ENCODE measurements around the gene B3GALT6. TPM values are rescaled to one million over a fixed set of nuclear protein-coding genes. Genes with fewer than 3 reads are reported as not detected.
"Not testable (repeated sequence)": the region's sequence is repeated elsewhere in the genome, so short reads cannot be mapped to it uniquely, and the experiment has no call there.

Gene B3GALT6
- 27.3 and 37.6 TPM in 2 replicates for total RNA-seq (2014; rRNA removed; shearing (Covaris generic))
- 26.7 and 29.9 TPM in 2 replicates for polyA plus RNA-seq (2015; cell fraction: cytosol; rRNA removed)
- 13.7 and 16.3 TPM in 2 replicates for polyA plus RNA-seq (2015; cell fraction: nucleus; rRNA removed)

- no peak for DNase-seq (ENCODE audit: low read depth)
Observed at GRCh38 chr1:1232208-1232795, at the start of gene B3GALT6. TSS of gene B3GALT6 (plus strand) at chr1:1232237. CDS start at chr1:1232279, 42 bp downstream.

- DNase-seq (ENCODE audit: low read depth), result no peak
Observed at GRCh38 chr1:1182491-1183220, 49.4 kb upstream of the B3GALT6 start.

- DNase-seq (ENCODE audit: low read depth), result no peak
Observed at GRCh38 chr1:1183221-1183747, 48.8 kb upstream of the B3GALT6 start.

GRCh38 chr1:1183833-1184775, 47.9 kb upstream of the B3GALT6 start:
- DNase-seq (ENCODE audit: low read depth), result no peak

DNA sequence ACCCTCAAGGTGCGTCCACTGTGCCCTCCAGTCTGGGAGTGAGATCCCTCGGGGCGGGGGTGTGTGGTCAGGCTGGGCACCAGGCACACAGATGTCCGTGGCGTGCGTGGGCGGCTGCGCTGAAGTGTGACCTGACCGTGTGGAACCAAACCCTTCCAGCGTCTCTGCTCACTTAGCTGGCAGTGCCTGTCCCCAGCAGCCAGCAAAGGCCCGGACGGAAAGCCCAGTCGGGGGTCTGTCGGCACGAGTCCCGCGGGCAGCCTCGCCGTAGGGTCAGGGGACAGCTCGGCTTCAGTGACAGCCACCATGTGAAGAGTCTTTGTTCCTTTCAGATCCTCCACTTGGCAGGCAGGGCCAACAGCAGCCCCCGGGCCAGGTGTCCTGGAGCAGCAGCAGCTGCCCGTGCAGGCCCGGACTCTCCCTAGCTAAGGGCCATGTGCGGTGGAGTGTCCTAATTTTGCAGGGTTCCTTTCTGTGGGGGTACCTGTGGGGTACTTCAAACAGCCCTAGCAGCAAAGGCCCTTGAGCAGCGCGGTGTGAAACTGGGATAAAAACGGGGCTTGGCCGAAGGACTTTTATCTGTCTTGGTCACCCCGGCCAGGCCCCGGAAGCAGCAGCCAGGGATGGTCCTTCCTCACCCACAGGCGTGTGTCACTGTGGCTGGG, 46.8 kb upstream of the B3GALT6 start:
- no peak for DNase-seq (ENCODE audit: low read depth)

- DNase-seq (ENCODE audit: low read depth), result no peak
Observed at GRCh38 chr1:1187938-1188337, 44.1 kb upstream of the B3GALT6 start.

- no peak for DNase-seq (ENCODE audit: low read depth)
Observed at GRCh38 chr1:1189111-1189510, 42.9 kb upstream of the B3GALT6 start.

GRCh38 chr1:1191734-1192133, 40.3 kb upstream of the B3GALT6 start:
- no peak for DNase-seq (ENCODE audit: low read depth)

DNA sequence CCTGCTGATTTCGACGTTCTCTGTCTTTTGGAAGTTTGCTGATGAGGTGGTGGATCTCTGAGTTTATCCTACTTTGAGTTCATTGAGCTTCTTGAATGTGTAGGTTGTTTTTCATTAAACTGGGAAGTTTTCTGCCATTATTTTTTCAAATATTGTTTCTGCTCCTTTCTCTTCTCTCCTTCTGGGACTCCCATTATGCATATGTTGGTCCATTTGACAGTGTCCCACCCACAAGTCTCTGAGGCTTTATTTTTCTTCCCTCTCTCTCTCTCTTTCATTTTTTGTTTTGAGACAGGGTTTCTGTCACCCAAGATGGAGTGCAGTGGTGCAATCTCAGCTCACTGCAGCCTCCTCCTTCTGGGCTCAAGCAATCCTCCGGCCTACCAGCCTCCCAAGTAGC, 37.3 kb upstream of the B3GALT6 start:
- DNase-seq (ENCODE audit: low read depth), result no peak

DNA sequence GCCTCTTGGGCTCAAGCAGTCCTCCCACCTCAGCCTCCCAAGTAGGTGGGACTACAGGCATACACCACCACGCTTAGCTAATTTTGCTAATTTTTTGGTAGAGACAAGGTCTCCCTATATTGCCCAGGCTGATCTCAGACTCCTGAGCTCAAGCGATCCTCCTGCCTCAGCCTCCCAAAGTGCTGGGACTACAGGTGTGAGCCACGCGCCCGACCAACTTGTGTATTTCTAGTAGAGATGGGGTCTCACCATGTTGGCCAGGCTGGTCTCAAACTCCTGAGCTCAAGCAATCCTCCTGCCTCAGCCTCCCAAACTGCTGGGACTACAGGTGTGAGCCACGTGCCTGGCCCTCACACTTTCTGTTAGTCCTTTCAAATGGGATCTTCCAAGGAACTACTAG, 36.3 kb upstream of the B3GALT6 start:
- DNase-seq (ENCODE audit: low read depth), result not testable (repeated sequence)

DNA sequence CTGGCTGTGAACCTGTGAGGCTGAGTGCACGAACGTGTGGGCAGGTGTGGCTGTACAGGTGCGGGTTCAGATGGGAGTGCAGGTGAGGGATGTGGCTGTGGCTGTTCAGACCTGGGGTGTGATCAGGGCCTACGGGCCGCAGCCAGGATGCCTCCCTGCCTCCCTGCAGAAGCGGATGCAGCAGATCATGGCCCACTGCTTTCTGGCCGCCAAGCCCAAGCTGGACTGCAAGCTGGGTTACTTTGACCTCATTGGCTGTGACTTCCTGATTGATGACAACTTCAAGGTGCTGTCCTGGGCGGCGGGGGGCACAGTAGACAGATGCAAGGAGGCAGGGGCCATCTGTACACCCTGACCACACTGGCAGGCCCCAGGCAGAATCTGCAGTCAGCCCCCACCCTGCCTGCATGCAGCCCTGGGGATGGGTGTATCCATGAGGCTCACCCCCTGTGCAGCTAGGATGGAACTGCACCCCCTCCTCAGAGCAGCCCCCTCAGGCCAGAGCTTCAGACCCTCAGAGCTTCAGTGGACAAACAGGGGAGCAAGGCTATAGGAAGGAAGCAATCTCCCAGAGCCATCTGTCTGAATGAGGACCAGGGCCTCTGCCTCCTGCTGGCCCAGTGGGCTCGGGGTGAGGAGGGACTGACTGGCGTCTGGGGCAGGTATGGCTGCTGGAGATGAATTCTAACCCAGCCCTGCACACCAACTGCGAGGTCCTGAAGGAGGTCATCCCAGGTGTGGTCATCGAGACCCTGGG, 35.4 kb upstream of the B3GALT6 start:
- no peak for DNase-seq (ENCODE audit: low read depth)

GRCh38 chr1:1197188-1197500, 34.9 kb upstream of the B3GALT6 start:
- DNase-seq (ENCODE audit: low read depth), result no peak

DNA sequence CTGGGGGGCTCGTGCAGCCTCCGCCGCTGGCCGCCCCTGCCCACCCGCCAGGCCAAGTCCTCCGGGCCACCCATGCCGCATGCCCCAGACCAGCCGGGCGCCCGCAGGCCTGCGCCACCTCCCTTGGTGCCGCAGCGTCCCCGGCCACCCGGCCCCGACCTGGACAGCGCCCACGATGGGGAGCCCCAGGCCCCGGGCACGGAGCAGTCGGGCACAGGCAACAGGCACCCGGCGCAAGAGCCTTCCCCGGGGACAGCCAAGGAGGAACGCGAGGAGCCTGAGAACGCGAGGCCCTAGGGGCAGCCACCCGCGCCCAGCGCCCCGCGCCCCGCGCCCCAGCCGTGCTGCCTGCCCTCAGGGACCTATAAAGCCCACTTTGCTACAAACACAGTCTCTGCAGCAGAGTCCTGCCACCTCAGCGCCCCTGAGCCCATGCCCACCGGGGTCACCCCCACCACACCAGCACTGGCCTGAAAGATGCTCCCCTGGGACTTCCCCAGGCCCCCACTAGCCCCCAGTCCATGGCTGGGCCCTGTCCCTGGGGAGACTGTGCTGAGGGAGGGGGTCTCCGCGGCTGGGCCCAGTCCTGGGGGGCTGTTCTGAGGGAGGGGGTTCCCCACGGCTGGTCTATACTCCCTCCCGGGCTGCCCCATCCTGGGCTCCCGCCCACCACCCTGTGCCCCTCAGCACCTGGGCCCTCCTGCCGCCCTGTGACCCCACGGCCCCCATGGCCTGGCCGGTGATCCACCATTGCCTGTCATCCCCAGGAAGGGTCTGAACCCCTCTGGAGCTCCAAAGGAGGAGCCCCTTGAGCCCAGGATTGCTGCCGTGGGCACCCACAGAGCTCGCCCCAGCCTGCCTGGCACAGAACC, 34.2 kb upstream of the B3GALT6 start:
- DNase-seq (ENCODE audit: low read depth), result no peak

- DNase-seq (ENCODE audit: low read depth), result no peak
Observed at GRCh38 chr1:1198423-1199140, 33.5 kb upstream of the B3GALT6 start.

- no peak for DNase-seq (ENCODE audit: low read depth)
Observed at GRCh38 chr1:1199141-1199960, 32.7 kb upstream of the B3GALT6 start.

- DNase-seq (ENCODE audit: low read depth), result no peak
Observed at GRCh38 chr1:1199961-1200875, 31.8 kb upstream of the B3GALT6 start.
